ENCODE data around the gene VWA3B.

Gene VWA3B

DNA sequence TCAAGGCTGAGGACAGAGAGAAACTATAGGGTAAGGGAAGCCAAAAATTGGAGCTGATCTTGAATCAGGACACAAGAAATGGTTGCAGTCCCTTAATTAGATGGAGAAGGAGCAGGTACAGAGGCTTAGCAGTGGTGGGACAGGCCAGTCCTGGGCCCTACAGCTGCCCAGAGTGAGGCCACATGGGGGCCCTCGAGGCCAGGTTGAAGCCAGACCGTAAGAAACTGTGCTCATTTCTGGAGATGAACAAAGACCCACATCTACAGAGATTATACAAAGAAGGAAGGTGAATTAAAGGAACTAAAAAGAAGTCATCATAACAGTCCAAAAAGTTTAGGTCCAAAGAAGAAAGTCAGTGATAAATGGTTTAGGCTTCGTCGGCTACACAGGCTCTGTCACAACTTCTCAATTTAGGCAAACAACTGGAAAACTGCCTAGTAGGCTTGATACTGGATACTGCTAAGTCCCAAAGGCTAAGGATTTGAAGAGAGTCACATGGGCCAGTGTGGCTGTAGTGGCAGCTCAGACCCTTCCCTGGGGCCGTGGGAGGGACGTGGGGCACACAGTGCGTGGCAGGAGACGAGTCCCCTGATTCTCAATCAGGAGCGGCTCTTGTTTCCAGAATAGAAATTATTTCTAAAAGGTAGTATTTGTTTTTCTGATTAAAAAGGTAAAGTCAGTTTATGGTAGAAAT is 208.9 kb downstream of the VWA3B start:
- Histone ChIP-seq H3K36me3 (replicated peaks; ENCODE audit: insufficient read depth, low read length) (no peaks in the 10 kb centered on the region), H3K4me2 (ENCODE audit: low read depth, low read length) (no peak overlapping the region), H3K9me2 (replicated peaks; ENCODE audit: insufficient read depth, low read length) (no peaks in the 10 kb centered on the region), H2AFZ (ENCODE audit: low read length) (no peak overlapping the region), H3K27me3 (replicated peaks; ENCODE audit: insufficient read depth, low read length) (no peaks in the 10 kb centered on the region), H3K9ac (ENCODE audit: low read length) (no peak overlapping the region), H3K4me1 (ENCODE audit: low read length) (no peaks in the 10 kb centered on the region), H3K9me3 (replicated peaks; ENCODE audit: insufficient read depth, low read length) (no peaks in the 10 kb centered on the region), H3F3A (ENCODE audit: insufficient read depth, low read length) (no peaks in the 10 kb centered on the region), H3K4me3 (ENCODE audit: low read length) (no peak overlapping the region), H3K27ac (ENCODE audit: low read length) (no peak overlapping the region), H4K20me1 (ENCODE audit: insufficient read depth, low read length) (no peaks in the 10 kb centered on the region), H3K79me2 (ENCODE audit: low read length) (no peaks in the 10 kb centered on the region)
- DNase-seq: no peak
- TF ChIP-seq EZH2 (optimal IDR thresholded peaks at IDR 0.05; ENCODE audit: low read depth, low read length): no peak
- no peak for TF ChIP-seq EZH2phosphoT487 (IDR thresholded peaks at IDR 0.05; ENCODE audit: low read length)
- TF ChIP-seq CTCF (IDR thresholded peaks at IDR 0.05; ENCODE audit: low read length): no peak

DNA sequence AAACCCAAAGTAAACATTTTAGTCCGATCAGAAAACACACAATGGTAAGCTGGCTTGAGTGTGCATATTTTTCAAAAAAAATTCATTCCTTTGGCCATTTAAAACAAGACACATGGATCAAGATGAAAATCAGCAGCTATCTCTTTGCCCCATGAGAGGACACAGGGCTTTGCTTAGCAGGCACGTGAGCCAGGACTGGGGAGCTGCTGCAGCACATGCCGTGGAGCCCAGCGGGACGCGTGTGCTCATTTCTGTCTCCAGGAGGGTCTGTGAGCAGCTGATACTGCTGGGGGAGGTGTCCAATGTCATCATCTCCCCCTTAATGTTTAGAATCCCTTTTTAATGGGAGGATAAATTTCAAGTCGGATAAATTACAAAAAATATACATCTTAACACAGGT is 209.5 kb downstream of the VWA3B start:
- Histone ChIP-seq H3K4me1 (ENCODE audit: low read length) (no peaks in the 10 kb centered on the region), H3K9ac (ENCODE audit: low read length) (no peak overlapping the region), H3K4me2 (ENCODE audit: low read depth, low read length) (no peak overlapping the region), H3F3A (ENCODE audit: insufficient read depth, low read length) (no peaks in the 10 kb centered on the region), H4K20me1 (ENCODE audit: insufficient read depth, low read length) (no peaks in the 10 kb centered on the region), H3K36me3 (replicated peaks; ENCODE audit: insufficient read depth, low read length) (no peaks in the 10 kb centered on the region), H3K9me3 (replicated peaks; ENCODE audit: insufficient read depth, low read length) (no peaks in the 10 kb centered on the region), H3K27ac (ENCODE audit: low read length) (no peak overlapping the region), H3K4me3 (ENCODE audit: low read length) (no peak overlapping the region), H2AFZ (ENCODE audit: low read length) (no peak overlapping the region), H3K79me2 (ENCODE audit: low read length) (no peaks in the 10 kb centered on the region), H3K9me2 (replicated peaks; ENCODE audit: insufficient read depth, low read length) (no peaks in the 10 kb centered on the region), H3K27me3 (replicated peaks; ENCODE audit: insufficient read depth, low read length) (no peaks in the 10 kb centered on the region)
- DNase-seq: no peak
- TF ChIP-seq EZH2 (optimal IDR thresholded peaks at IDR 0.05; ENCODE audit: low read depth, low read length) (no peak), EZH2phosphoT487 (IDR thresholded peaks at IDR 0.05; ENCODE audit: low read length) (no peak), CTCF (IDR thresholded peaks at IDR 0.05; ENCODE audit: low read length) (no peak)

GRCh38 chr2:98297817-98298682 is 211.1 kb downstream of the VWA3B start:
- no peak overlapping the region for H2AFZ ChIP-seq (ENCODE audit: low read length)
- H3K27me3 ChIP-seq (replicated peaks; ENCODE audit: insufficient read depth, low read length): no peaks in the 10 kb centered on the region
- no peak for TF ChIP-seq EZH2 (optimal IDR thresholded peaks at IDR 0.05; ENCODE audit: low read depth, low read length)
- no peak for TF ChIP-seq CTCF (IDR thresholded peaks at IDR 0.05; ENCODE audit: low read length)
- no peak for TF ChIP-seq EZH2phosphoT487 (IDR thresholded peaks at IDR 0.05; ENCODE audit: low read length)
- no peaks in the 10 kb centered on the region for H3K9me3 ChIP-seq (replicated peaks; ENCODE audit: insufficient read depth, low read length)
- no peaks in the 10 kb centered on the region for H3K36me3 ChIP-seq (replicated peaks; ENCODE audit: insufficient read depth, low read length)
- H3K9me2 ChIP-seq (replicated peaks; ENCODE audit: insufficient read depth, low read length): no peaks in the 10 kb centered on the region
- DNase-seq: no peak
- H3K4me3 ChIP-seq (ENCODE audit: low read length): no peak overlapping the region
- H3K4me1 ChIP-seq (ENCODE audit: low read length): no peaks in the 10 kb centered on the region
- H4K20me1 ChIP-seq (ENCODE audit: insufficient read depth, low read length): no peaks in the 10 kb centered on the region
- no peak overlapping the region for H3K4me2 ChIP-seq (ENCODE audit: low read depth, low read length)
- H3F3A ChIP-seq (ENCODE audit: insufficient read depth, low read length): no peaks in the 10 kb centered on the region
- no peaks in the 10 kb centered on the region for H3K79me2 ChIP-seq (ENCODE audit: low read length)
- H3K9ac ChIP-seq (ENCODE audit: low read length): no peak overlapping the region
- no peak overlapping the region for H3K27ac ChIP-seq (ENCODE audit: low read length)

Data from MM.1S (cell line).